RKO (cell line): ENCODE measurements around the gene ANKS1B.

ENCODE experiments used
- DNase-seq: peaks from one replicate; pipeline ENCODE4 v3.0.0-alpha.2; 2016; ENCODE audit warnings: low spot score

ANKS1B gene

DNA sequence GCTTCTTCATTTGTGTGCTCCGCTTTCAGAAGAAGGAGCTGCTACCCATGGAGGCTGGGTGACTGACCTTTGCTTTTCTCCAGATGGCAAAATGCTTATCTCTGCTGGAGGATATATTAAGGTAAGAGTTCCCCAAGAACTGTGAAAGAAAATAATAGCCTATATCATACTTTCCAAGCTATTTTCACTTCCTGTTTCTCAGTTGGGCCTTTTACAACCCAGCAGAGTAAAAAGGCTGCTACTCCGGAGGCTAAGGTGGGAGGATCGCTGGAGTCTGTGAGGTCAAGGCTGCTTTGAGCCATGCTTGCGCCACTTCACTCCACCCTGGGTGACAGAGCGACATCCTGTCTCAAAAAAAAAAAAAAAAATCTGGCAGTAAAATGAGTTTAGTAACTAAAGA, 1257.5 kb downstream of the ANKS1B start:
- no peak for DNase-seq

- peak; percentile 71 for DNase-seq
These were observed 1259.1 kb downstream of the ANKS1B start for GRCh38 chr12:98725476-98726247.

GRCh38 chr12:98724384-98725155, 1260.2 kb downstream of the ANKS1B start:
- no peak for DNase-seq

GRCh38 chr12:98721204-98721702, 1263.5 kb downstream of the ANKS1B start:
- no peak for DNase-seq

- no peak for DNase-seq
These were observed 1264.9 kb downstream of the ANKS1B start for GRCh38 chr12:98719515-98720504.

DNA sequence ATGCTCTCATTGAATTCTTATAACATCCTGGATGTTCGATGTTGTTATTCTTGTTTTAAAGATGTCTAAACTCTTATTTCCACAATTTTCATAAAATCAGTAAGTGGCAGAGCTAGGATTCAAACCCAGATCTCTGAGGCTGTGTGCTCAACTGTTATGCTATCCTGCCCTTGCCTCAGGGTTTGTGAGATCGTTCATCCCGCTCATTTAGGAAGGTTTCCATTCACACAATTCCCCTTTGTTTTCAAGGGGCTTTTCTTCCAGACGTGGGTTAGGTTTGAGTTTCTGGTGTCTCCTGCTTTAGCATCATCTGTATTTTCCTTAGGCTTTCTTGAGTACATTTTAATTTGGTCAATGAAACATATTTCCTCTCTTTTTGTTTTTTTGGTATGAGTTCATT, 1270.3 kb downstream of the ANKS1B start:
- no peak for DNase-seq

DNA sequence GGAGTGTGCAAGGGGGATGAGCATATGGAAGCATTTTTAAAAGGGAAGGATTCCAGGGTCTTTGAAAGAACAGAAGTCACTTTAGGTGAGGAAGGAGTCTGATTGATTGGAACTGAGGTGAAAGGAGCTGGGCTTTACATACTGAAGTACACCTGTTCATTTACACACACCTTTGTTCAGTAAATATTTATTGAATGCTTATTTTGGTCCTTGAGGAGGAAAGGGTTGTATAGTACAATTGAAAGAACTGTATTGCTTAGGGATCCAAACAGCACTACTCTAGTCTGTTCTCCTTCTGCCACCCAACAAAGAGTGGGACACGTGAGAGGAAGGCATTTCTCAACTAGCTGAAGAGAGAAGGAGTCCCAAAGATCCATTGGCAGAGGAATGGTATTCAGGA, 1275.7 kb downstream of the ANKS1B start:
- DNase-seq, result no peak

DNA sequence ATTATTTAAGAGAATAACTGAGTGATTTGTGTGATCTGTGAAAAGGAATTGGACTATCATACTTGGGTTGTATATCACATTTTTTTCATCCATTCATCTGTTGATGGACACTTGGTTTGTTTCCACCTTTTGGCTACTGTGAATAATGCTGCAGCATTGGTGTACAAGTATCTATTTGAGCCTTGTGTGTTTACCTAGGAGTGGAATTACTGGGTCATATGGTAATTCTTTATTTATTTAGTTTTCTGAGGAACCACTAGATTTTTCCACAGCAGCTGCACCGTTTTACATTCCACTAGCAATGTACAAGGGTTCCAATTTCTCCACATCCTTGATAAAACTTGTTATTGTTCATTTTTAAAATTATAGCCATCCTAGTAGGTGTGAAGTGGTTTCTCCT, 1283.6 kb downstream of the ANKS1B start:
- DNase-seq, result no peak

DNA sequence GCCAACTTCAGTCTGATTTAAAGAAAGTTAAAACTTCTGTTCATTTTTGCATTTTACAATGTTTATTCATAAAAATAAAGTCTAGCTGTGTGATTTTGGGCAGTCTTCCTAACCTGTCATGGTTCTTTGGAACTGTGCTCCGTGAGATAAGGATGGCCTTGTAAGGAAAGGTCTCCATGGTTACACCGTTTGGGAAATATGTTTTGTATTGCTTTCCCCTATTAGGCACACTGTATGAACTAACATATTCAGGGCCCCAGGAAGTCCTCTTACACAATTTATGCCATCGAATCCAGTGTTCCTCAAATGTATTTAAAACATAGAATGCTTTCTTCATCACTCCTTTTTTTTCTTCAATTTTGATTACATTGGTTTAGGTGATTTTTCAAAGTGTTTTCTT, 1285.2 kb downstream of the ANKS1B start:
- DNase-seq, result no peak

DNA sequence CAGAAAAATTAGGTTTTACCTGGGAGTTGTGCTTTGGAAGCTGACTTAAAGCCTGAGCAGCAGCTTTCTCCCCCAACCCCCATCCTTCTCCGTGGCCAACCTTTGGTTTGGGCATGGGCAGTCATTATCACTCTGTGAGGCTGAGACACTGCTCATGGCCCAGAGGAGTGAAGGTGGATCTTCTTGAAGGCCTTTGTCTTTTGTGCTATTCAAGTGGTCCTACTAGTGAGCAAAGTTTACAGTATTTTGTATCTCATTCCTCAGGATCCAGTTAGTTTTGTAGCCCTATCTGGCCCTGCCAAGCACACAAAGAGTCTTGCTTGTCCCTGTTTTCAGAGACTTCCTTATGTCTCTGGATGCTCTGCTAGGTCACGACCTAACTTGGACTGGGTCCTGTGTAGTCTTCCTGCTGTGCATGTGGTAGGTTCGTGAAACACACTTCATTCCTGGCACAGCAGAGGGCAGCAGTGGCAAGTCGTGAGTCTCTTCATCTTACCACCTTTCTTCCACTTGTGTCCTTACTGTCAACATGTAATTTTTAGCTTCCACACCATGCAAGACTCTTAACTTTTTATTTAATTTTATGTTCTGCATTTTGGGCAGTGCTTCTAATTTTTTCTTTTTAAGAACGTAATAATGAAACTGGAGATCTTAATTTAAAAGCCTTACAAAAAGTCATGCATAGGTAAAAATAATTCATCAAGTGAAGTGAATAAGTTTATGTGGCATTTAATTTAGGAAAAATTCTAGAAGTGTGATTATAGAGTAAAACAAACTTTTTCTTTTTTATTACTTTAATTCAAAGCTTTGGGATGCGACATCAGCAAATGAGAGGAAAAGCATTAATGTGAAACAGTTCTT, 1285.9 kb downstream of the ANKS1B start:
- DNase-seq, result peak; percentile 76

GRCh38 chr12:98697209-98697608, 1287.5 kb downstream of the ANKS1B start:
- DNase-seq, result no peak

- no peak for DNase-seq
These were observed 1288.6 kb downstream of the ANKS1B start for GRCh38 chr12:98696036-98696646.

- no peak for DNase-seq
These were observed 1293.4 kb downstream of the ANKS1B start for GRCh38 chr12:98691351-98691750.

DNA sequence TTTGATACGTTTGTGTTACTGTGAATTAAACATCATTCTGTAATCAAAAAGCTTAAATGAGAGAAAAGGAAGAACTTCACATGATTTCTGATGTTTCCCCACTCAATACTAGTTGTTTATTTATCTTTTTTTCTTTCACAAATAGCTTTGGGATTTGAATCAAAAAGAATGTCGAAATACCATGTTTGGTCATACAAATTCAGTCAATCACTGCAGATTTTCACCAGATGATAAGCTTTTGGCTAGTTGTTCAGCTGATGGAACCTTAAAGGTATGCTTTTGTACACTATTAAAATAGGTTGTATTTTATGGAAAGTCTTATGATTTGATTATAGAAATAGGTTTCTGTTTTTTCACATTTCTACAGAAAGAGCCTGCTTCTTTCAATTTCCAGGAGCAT, 1298.1 kb downstream of the ANKS1B start:
- DNase-seq, result no peak
